GM12878 (cell line): Measurements from ENCODE around the gene RBM19. TPM values are rescaled to one million over a fixed set of nuclear protein-coding genes. Genes with fewer than 3 reads are reported as not detected.
"Not testable (repeated sequence)": the region's sequence is repeated elsewhere in the genome, so short reads cannot be mapped to it uniquely, and the experiment has no call there.

Experiments
- ATAC-seq: fragments of 200-7000 bp; cut with Tn5 transposase; 3 replicates; pipeline ENCODE4 v1.9.1; 2020; ENCODE audit warnings: mild to moderate bottlenecking, moderate library complexity
- BruUV-seq: library from RNA; stranded (reverse); fragments of 400-500 nt; replicated peaks from 2 replicates; lab custom pipeline; 2021; lab: Mats Ljungman, UMichigan
- CTCF ChIA-PET: fragments of 300-600 bp; sonication (Branson Sonifier 250); formaldehyde crosslinking; extraction: SDS; loops from one replicate; lab custom pipeline; 2021; ENCODE audit warnings: inconsistent platforms; lab: Yijun Ruan, JAX
- POLR2A ChIA-PET: fragments of 350-600 bp; formaldehyde crosslinking; extraction: SDS; loops from one replicate; lab custom pipeline; 2021; ENCODE audit warnings: inconsistent platforms; lab: Charles Lee
- RAD21 ChIA-PET: fragments of 300-600 bp; sonication (Branson Sonifier 250); formaldehyde crosslinking; loops from one replicate; lab custom pipeline; 2023; ENCODE audit warnings: antibody characterized with exemption; ENCODE audit not compliant: unreplicated experiment; lab: Charles Lee
- SMC1A ChIA-PET: fragments of 300-600 bp; sonication (Branson Sonifier 250); formaldehyde crosslinking; loops from one replicate; lab custom pipeline; 2023; ENCODE audit not compliant: unreplicated experiment, uncharacterized antibody; lab: Charles Lee
- DNase-seq: peaks from one replicate; pipeline ENCODE4 v3.0.0-alpha.2; 2011; ENCODE audit warnings: low read depth, low spot score
- FAIRE-seq: peaks from 3 replicates; lab custom pipeline; 2011; peaks lifted over from hg19 to GRCh38; lab: Jason Lieb, UNC
- H2AFZ ChIP-seq: 2 replicates; pipeline ENCODE4 v1.6.0; 2011; ENCODE audit warnings: low read depth, low read length, control low read depth; ENCODE audit not compliant: control insufficient read depth
- H3K27ac ChIP-seq: 2 replicates; pipeline ENCODE4 v1.5.1; 2011; ENCODE audit warnings: control low read depth; ENCODE audit not compliant: control insufficient read depth, insufficient read depth
- H3K27me3 ChIP-seq, 2 experiments: replicated peaks in 1 of 2; 2 replicates each; pipeline versions ENCODE4 v1.6.0 to v1.6.1; 2011; ENCODE audit warnings: low read length in 1 of 2; ENCODE audit not compliant: control insufficient read depth in 2 of 2, insufficient read depth in 2 of 2
- H3K36me3 ChIP-seq, 2 experiments: 2 replicates each; pipeline ENCODE4 v1.5.1; 2011; ENCODE audit warnings: low read length in 1 of 2; ENCODE audit not compliant: control insufficient read depth in 2 of 2, insufficient read depth in 2 of 2
- H3K4me1 ChIP-seq: 2 replicates; pipeline ENCODE4 v1.6.1; 2011; ENCODE audit warnings: mild to moderate bottlenecking, low read length, moderate library complexity, mixed read lengths; ENCODE audit not compliant: control insufficient read depth, insufficient read depth
- H3K4me2 ChIP-seq: 2 replicates; pipeline ENCODE4 v1.6.0; 2011; ENCODE audit warnings: control low read depth; ENCODE audit not compliant: control insufficient read depth, insufficient read depth
- H3K4me3 ChIP-seq: fragments of 200-600 bp; sonication (generic); 2 replicates; pipeline ENCODE4 v1.5.1; 2016
- H3K79me2 ChIP-seq: 2 replicates; pipeline ENCODE4 v1.6.0; 2011; ENCODE audit warnings: low read length; ENCODE audit not compliant: control insufficient read depth, insufficient read depth
- H3K9ac ChIP-seq: 2 replicates; pipeline ENCODE4 v1.8.0; 2011; ENCODE audit warnings: low read length, control low read depth, mixed read lengths; ENCODE audit not compliant: control insufficient read depth, insufficient read depth
- H3K9me3 ChIP-seq: replicated peaks from 3 replicates; pipeline ENCODE4 v1.5.1; 2011; ENCODE audit warnings: mild to moderate bottlenecking, low read length; ENCODE audit not compliant: control insufficient read depth, insufficient read depth
- H4K20me1 ChIP-seq: 2 replicates; pipeline ENCODE4 v1.6.0; 2011; ENCODE audit not compliant: control insufficient read depth, insufficient read depth
- CBFB ChIP-seq: IDR thresholded peaks from 2 replicates; pipeline ENCODE4 v1.6.1; 2016; ENCODE audit warnings: antibody characterized with exemption, low read depth
- EED ChIP-seq: sonication (generic); IDR thresholded peaks from 2 replicates; pipeline ENCODE4 v1.6.1; 2016; ENCODE audit warnings: antibody characterized with exemption, low read depth
- FOXK2 ChIP-seq: fragments of 450-650 bp; IDR thresholded peaks from 2 replicates; pipeline ENCODE4 v1.6.1; 2017; ENCODE audit warnings: mild to moderate bottlenecking, moderate library complexity
- RB1 ChIP-seq: fragments of 450-650 bp; formaldehyde crosslinking; IDR thresholded peaks from 2 replicates; pipeline ENCODE4 v1.6.1; 2017; ENCODE audit warnings: mild to moderate bottlenecking, borderline replicate concordance
- SRF ChIP-seq, 2 experiments: IDR thresholded peaks; 2 replicates each; pipeline ENCODE4 v1.6.1; 2011; ENCODE audit warnings: low read depth in 2 of 2, low read length in 2 of 2, mild to moderate bottlenecking in 1 of 2, moderate library complexity in 1 of 2
- WGBS: methylation state at CpG from one replicate; pipeline ENCODE4 v1.1.6; 2016; ENCODE audit warnings: low lambda C conversion rate; ENCODE audit not compliant: insufficient replicate concordance, insufficient coverage; ENCODE audit errors: missing lambda C conversion rate; 5-methylcytosine and 5-hydroxymethylcytosine counted together
- in situ Hi-C: fragments of 300-500 bp; cut with MboI; formaldehyde crosslinking; loops from 9 replicates; pipeline ENCODE4 v1.14.3; 2018; ENCODE audit warnings: mixed read lengths
- intact Hi-C: fragments of 100-400 bp; cut with micrococcal nuclease; formaldehyde crosslinking; loops from one replicate; pipeline ENCODE4 v1.14.2; 2022; ENCODE audit not compliant: unreplicated experiment
- polyA plus RNA-seq, 11 experiments: library from polyadenylated mRNA; depleted of rRNA in 4 of 11; unstranded in 6 of 11; stranded (reverse) in 5 of 11; fragments of >200 nt; fragmentation: Nextera tagmentation in 4 of 11; fragmentation: Illumina TruSeq in 1 of 11; extraction: Ambion mirVana in 4 of 11; extraction: Trizol in 1 of 11; gene quantifications; 1 replicate in 1 of 11; 2 replicates in 10 of 11; pipeline versions ENCODE4 v1.2.1 to v1.2.3, GENCODE V29; 2011 to 2016; ENCODE audit warnings: inconsistent platforms in 2 of 11, missing spikeins in 2 of 11, low read depth in 1 of 11
- total RNA-seq, 4 experiments: library from RNA; depleted of rRNA in 3 of 4; stranded (reverse); fragments of >200 nt in 3 of 4; fragmentation: Illumina TruSeq in 1 of 4; extraction: Trizol in 1 of 4; gene quantifications; 2 replicates each; pipeline versions ENCODE4 v1.2.1 to v1.2.3, GENCODE V29; 2013 to 2021

RBM19 gene
- total and polyA plus RNA-seq, 10 of the 15 experiments (the other 5 are each of a cell fraction or from before 2014, with no cell fraction given): 4.2 to 42.9 (median 28.4) TPM

DNA sequence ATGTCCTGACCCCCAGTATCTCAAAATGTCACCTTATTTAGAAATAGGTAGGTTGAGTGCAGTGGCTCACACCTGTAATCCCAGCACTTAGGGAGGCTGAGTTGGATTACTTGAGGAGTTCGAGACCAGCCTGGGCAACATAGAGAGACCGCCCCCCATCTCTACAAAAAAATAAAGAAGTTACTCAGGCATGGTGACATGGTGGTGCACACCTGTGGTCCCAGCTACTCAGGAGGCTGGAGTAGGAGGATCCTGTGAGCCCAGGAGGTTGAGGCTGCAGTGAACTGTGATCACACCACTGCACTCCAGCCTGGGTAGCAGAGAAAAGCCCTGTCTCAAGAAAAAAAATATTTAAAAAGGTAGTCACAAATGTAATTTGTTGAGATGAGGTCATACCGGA lies 27.9 kb upstream of the RBM19 start:
- no peaks in the 10 kb centered on the region for H4K20me1 ChIP-seq
- WGBS: 25% methylated on average over 3 of the region's 3 CpGs

GRCh38 chr12:113992751-113993150 lies 26.6 kb upstream of the RBM19 start:
- H3K36me3 ChIP-seq, ATAC-seq, POLR2A ChIA-PET, H3K79me2 ChIP-seq, H3K4me1 ChIP-seq, intact Hi-C loops, SMC1A ChIA-PET, DNase-seq, H3K27ac ChIP-seq, CTCF ChIA-PET, H3K4me2 ChIP-seq, H3K27me3 ChIP-seq, FAIRE-seq, RAD21 ChIA-PET, in situ Hi-C loops, H2AFZ ChIP-seq, H4K20me1 ChIP-seq, H3K9ac ChIP-seq, H3K9me3 ChIP-seq, BruUV-seq, H3K4me3 ChIP-seq: not testable (repeated sequence)
- WGBS: 5% methylated on average over 4 of the region's 4 CpGs

More for the DNA sequence above, 27.9 kb upstream of the RBM19 start:
- ChIA-PET POLR2A (no interaction called here), CTCF (interaction anchor here (0.7 to 1.2 kb wide), 2 partner anchors 10 to 28 kb away, joined by 3 to 4 read pairs; partner anchors contain the start of gene RBM19), RAD21 (no interaction called here), SMC1A (no interaction called here)
- no peaks in the 10 kb centered on the region for H3K4me1 ChIP-seq
- TF ChIP-seq EED (no peak), RB1 (no peak), FOXK2 (no peak), CBFB (no peak), SRF (IDR thresholded peaks at IDR 0.05; ENCODE audit: low read depth in 2 of 2, low read length in 2 of 2) (no peak)
- in situ Hi-C loops: no loop called here
- peaks cover 0 to 6% of the 10 kb centered on the region in 2 experiments; a peak in 1 of 4 replicates for H3K27me3 ChIP-seq
- H3K79me2 ChIP-seq: no peaks in the 10 kb centered on the region
- H3K4me2 ChIP-seq: no peak overlapping the region
- H3K36me3 ChIP-seq: no peaks in the 10 kb centered on the region
- ATAC-seq: no peak
- no peak overlapping the region for H3K4me3 ChIP-seq
- intact Hi-C loops: no loop called here
- H3K27ac ChIP-seq: no peak overlapping the region
- H3K9me3 ChIP-seq: no peaks in the 10 kb centered on the region; the same call in 2 of the 3 replicates
- no peak for FAIRE-seq
- DNase-seq: no peak
- H3K9ac ChIP-seq: no peak overlapping the region
- no TSS peak for BruUV-seq
- H2AFZ ChIP-seq: no peak overlapping the region
